Fibroblast of skin of right quadriceps (primary cell): ENCODE measurements around the gene PON2.
"Not testable (repeated sequence)": the region's sequence is repeated elsewhere in the genome, so short reads cannot be mapped to it uniquely, and the experiment has no call there.

Source experiments
- DNase-seq: peaks from one replicate; pipeline ENCODE4 v3.0.0-alpha.2; 2013

Gene PON2

DNA sequence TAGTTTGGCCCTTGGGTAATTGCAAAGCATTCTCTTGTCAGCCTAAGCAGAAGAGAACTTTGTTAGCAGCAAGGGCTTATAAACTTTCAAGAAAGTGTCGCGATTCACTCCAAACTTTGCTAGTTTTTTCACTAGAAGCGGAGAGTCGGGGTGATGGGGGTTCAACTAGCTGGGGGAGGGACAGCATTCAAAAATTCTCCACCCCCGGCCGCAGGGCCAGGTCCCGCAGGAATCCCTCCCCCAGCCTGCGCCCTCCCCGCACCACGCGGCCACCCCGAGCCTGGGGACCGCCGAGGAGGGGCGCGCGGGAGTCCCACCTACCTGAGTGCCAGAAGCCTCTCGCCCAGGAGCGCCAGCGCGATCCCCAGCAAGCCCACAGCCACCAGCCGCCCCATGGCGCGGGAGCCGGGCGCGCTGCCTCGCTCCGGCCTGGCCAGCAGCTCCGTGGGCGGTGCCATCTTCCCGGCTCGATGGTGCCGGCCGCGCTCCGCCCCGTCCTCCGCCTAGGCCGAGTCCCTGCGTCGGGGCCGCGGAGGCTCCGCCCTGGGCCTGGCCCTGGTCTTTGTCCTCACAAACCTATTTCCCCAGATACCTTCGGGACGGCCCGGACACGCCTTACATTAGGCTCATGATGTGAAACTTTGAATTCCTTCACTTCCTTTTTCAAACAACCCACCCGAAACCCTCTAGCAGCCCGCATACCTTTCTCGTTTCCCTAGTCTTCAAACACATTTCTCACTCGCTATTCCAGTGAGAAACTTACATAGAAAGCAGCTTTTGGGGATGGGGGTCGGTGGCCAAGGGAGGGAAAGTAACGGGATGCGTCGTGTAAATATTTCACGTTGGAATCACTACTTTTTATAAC lies at the start of gene PON2:
TSS of gene PON2 (minus strand) at position 472 of the 865 bp plus-strand sequence. CDS start at position 395, 77 bp downstream.
- DNase-seq, result peak; percentile 85

- no peak for DNase-seq
These were observed 47.6 kb upstream of the PON2 start for GRCh38 chr7:95482424-95482823.

GRCh38 chr7:95481271-95482165 lies 46.7 kb upstream of the PON2 start:
- DNase-seq, result no peak

DNA sequence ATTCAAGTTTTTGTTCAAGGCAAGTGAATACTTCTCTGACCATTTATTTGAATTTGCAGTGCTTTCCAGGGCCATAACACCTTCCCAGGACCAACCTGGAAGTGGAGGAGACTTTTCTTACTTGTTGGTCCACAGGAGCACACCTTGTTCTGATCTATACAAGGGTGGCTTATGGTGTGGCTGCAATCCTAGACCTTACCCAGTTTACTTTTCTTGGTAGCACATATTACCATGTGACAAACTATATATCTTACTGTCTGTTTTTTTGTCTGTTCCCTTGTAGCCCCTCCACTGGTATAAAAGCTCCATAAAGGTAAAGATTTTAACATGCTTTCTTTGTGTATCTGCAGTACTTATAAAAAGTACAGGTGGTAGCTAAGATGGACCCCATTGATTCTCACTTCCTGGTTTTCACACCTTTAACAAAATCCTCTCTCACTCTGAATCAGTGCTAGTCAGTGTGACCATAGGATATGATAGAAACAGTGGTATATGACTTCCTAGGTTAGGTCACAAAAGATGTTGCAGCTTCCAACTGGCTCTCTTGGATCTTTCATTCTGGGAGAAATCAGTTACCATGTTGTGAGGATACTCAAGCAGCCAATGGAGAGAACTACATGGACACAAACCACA lies 45.3 kb upstream of the PON2 start:
- no peak for DNase-seq

DNA sequence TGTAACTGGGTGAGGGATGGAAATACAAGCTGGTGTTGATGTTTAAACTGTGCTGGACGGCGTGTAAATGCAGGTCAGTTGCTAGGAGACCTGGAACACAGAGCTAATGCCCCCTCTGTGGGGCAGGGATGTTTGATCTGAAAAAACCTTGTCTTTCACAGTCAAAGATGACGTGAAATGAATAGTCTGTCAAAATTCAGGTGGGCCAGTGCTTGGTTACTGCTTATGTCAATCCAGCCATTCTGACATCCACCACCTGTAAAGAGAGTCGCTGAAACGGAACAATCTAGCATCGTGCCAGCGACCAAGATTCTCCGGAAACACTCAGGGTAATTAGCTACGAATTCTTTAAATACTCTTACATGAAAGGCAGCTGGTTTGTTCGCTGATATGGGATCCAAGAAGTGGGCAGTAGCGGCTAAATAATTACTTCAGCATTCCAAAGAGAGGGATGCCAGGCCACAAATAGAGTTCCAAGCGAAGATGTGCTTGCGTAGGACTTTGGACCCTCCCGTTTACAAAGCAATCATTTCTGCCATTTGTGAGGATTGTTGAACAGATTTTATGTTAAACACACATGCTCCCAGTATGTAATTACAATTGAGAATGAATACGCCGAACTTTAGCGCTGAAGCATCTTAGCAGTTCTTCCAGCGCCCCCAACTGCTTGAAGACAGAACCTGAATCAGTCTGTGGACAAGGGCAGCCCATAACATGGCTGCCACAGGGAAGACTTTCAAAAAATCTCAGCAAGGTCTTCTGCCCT lies 43.6 kb upstream of the PON2 start:
- peak; percentile 44 for DNase-seq

GRCh38 chr7:95476904-95477594 lies 42.2 kb upstream of the PON2 start:
- DNase-seq, result peak; percentile 66

DNA sequence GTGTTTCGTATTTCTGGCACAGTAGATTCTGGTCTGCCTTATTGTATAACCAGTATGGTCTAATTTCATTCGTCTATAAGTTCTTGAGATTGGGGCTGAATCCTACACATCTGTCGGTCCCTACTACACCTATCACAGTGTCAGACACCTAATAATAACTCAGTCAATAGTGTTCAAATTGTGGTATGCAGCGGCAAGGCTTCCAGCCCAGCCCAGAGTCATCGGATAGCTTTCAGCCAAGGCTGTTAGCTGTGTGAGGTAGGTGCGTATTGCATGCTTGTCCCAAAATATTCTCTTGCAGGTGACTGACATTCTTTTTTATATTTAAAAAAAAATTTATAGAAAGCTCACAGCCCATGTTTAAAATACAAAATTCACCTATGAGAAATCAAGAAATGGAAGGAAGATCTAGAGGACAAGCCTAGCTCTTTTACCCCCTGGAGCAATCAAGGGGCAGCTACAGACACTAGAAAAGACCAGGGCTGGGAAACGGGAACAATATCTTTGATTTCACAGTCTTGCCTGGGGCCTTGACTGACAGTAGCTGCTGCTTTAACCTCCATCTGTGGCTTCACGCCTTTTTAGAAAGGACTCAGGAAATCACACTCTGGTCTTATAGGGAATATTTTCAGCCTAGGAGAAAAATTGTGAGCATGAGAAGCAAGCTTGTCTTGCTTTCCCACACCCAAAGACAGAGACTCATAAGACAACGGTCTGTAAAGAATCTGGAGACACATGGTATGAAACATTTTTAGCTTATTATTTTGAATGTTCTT lies 41.4 kb upstream of the PON2 start:
- no peak for DNase-seq

DNA sequence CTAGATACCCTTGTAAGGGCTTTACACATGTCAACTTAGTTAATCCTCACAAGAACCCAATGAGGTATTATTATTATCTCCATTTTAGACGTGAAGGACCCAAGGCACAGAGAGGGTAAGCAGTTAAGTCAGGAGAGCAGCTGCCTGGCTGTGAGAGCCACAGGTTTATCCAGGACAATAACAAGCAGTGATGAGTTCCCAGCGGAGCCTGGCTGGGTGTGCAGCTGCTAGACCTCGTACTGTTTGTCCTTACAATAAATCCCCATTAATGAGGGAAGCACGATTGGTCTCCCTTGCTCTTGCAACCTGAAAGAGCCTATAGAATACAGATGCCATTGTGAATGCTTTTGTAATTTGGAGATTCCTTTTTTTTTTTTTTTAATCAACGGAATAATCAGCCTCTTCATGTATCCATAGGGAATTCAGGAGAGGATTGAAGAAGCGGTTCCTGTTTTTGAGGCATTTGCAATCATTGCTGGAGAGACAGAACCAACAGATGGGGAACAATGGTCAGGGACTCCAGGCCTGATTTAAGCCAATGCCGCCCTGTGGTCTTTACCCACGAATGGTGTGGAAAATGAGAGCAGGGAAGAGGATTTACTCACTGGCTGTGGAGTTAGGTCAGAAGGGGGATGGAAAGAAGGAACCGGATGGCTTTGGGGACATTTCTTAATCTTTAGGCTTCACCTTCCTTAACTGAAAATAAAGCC lies 38.6 kb upstream of the PON2 start:
- DNase-seq, result no peak

GRCh38 chr7:95472581-95473161 lies 37.8 kb upstream of the PON2 start:
- peak; percentile 46 for DNase-seq

DNA sequence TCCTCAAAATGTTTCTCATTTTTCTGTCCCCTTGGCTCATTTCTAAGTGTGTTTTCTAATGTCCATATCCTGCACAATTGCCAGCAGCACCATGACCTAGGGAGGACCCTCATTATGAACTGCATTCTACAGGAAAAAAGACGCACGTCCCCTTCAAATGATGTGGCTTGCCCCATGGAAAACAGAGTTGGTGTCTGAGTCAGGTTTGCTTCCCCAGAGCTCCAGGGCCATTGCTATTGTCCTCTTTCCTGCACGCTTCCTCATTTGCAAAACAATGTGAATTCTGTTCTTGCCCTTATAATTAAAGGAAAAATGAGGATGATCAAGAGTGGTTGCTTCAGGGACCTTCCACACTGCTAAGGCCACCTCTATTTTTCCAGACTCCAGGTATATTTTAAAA lies 36.2 kb upstream of the PON2 start:
- no peak for DNase-seq

GRCh38 chr7:95470452-95470851 lies 35.6 kb upstream of the PON2 start:
- peak; percentile 27 for DNase-seq

- DNase-seq, result no peak
These were observed 35.0 kb upstream of the PON2 start for GRCh38 chr7:95469848-95470247.

DNA sequence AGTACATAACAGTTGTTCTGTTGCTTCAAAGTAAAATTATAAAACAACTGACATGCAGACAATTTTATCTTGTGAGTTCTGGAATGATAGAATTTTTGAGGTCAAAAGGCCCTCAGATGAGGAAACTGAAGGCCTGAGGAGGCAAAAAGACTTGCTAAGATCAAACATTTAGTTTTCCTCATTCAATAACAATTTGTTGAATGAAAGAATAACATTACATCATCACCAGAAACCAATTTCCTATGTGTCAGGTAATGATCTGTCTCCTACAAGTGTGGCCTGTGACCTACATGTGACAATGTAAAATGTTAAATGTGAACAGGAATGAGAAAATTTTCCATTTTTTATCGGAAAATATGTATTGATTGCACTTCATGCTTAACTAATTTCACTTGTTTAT lies 34.4 kb upstream of the PON2 start:
- no peak for DNase-seq

- DNase-seq, result no peak
These were observed 33.2 kb upstream of the PON2 start for GRCh38 chr7:95467912-95468607.

DNA sequence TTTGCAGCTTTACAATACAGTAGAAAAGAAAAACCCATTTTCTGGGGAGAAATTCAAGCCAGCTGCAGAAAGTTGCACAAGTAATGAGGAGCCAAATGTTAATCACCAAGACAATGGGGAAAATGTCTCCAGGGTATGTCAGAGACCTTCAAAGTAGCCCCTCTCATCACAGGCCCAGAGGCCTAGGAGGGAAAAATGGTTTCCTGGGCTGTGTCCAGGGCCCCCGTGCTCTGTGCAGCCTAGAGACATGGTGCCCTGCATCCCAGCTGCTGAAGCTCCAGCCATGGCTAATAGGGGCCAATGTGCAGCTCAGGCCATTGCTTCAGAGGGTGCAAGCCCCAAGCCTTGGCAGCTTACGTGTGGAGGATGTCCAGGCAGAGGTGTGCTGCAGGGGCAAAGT lies 25.8 kb upstream of the PON2 start:
- DNase-seq, result not testable (repeated sequence)

DNA sequence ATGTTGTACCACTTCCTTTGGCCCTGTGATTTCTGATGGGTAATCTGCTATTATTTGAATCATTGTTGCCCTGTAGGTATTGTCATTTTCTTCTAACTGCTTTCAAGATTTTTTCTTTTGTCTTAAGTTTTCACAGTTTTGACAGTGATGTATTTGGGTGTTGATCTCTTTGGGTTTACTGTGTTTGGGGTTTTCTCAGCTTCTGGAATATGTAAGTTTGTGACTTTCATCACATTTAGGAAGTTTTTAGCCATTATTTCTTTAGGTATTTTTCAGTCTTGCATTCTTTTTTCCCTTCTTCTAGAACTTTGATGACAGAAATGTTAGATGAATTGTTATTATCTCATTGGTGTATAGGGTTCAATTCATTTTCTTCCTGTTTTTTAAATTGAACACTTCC lies 23.1 kb upstream of the PON2 start:
- no peak for DNase-seq

DNA sequence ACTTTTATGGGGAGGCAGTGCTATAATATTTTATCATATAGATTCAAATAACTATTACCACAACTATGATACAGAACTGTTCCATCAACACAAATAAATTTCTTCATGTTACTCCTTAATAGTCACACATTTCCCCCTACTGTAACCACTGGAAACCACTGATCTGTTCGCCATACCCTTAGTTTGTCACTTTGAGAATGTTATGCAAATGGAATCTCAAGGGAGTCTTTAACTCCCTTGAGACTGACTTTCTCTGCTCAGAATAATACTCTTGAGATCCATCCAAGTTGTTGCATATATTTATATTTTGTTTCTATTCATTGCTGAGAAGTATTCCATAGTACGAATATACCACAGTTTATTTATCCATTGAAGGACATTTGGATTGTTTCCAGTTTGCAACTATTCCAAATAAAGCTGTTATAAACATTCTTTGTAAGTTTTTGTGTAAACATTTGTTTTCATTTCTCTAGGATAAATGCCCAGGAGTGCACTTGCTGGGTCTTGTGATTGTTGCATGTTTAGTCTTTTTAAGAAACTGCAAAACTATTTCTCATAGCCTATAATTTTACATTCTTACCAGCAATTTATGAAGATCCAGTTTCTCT lies 19.7 kb upstream of the PON2 start:
- DNase-seq, result no peak

- DNase-seq, result no peak
These were observed 11.8 kb upstream of the PON2 start for GRCh38 chr7:95446618-95447017.

GRCh38 chr7:95444796-95445195 lies 10.0 kb upstream of the PON2 start:
- no peak for DNase-seq
